NCI-H510A (cell line): ENCODE measurements around the gene GRIN3A.
"Not testable (repeated sequence)": the region's sequence is repeated elsewhere in the genome, so short reads cannot be mapped to it uniquely, and the experiment has no call there.

Experiments used
- DNase-seq: peaks from one replicate; lab custom pipeline; 2025; lab: John Stamatoyannopoulos, UW

Gene GRIN3A

DNA sequence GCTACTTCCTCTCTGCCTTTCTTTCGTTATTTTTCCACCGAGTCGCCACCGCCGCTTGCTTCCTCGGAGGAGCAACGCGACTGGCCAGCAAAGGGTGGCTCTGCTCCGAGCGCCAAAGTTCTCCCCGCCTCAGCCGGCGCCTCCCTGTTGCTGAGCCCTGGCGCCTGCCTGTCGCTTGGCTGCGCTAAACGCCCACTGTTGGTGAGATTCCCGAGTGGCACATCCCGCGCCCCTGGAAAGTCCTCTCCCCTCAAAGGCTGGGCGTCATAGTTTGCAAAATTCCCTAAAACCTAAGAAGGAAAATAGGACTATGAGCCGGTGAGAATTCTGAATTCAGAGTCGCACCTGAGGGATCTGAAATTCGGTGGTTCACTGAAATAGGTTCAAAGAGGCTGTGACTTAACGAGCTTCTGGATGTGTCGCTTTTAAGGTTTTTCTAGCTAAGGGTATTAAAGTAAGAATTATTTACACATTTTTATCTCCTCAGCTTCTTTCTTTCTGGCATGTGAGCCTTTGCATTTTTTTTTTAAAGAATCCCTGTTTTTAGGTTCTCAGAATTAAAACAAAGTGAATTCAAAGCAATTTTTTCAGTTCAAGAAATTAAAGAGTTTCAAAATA, at the start of gene GRIN3A:
GRIN3A (minus strand) TSS at position 82 of the 618 bp plus-strand sequence. CDS start 668 bp downstream, outside the sequence.
- DNase-seq: peak; percentile 53

DNA sequence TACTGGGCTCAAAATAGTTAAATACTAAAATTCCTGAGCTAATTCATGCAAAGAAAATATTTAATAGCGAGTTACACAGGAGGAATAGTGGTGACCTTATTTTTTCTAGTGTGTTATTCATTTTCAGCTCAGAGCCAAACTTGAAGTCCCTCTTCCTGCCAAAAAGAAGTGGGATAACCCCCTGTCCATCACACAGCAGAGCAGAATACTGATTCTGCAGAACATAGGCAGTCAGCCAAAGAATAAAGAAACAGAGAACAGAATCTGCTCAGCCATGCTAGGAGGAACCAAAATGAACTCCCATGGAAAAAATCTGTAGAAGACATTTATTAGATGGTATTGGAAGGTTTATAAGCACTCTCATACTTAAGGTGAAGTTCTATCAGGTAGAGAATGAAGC, 49.4 kb upstream of the GRIN3A start:
- no peak for DNase-seq

DNA sequence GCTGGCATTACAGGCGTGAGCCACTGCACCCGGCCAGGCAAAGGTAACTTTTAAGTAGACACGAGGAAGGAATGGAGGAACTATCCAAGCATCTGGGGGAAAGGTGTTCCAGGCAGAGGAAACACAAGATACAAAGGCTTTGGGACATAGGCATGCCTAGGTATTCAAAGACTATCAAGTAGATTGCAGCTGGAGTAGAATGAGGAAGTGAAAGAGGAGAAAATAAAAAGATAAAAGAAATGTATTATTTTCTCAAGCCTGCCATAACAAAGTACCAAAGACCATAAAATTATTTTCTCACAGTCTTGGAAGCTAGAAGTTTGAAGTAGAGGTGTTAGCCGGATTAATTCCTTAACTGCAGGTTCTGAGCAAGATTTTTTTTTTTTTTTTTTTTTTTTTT, 39.9 kb upstream of the GRIN3A start:
- DNase-seq: no peak

DNA sequence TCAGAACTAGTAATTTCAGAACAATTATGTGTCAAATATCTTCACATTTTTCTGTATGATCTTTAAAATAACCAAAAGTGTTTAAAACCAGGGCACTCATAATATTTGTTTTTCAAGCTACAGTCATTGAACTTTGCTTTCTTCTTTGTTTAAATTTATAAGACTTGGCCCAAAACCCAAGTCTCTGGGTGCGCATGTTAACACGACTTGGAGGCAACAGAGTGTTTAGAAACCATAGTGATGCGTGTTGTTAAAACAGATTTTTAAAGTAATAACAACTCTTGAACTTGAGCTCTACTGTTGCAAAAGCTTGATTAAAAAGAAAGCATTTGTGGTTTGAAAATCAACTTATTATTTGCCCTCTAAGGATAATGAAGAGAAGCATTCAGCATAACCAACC, 26.0 kb upstream of the GRIN3A start:
- no peak for DNase-seq

DNA sequence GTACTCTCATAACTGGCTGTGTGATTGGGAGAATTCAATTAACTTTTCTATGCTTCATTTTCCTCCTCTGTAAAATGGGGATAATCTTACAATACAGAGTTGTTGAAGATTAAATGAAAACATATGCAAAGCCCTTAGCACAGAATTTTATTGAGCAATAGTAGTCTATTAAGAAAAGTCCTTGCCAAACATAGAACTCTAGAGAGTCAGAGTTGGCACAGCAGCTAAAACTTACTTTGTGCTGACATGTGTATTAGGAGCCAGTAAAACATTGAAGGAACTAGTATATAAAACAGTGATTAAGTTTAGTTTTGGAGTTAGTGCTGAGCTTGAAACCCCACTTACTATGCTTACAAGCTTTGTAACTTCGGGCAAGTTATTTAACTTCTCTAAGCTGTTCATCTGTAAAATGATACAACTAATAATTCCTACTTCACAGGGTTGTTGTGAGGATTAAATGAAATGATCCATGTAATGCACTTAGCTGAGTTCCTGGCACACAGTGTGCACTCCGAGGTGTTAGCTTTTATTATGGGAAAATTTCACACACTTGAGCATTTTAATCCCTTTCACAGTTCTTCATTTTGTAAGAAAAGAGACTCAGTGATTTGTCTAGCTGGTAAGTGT, 20.0 kb upstream of the GRIN3A start:
- no peak for DNase-seq

DNA sequence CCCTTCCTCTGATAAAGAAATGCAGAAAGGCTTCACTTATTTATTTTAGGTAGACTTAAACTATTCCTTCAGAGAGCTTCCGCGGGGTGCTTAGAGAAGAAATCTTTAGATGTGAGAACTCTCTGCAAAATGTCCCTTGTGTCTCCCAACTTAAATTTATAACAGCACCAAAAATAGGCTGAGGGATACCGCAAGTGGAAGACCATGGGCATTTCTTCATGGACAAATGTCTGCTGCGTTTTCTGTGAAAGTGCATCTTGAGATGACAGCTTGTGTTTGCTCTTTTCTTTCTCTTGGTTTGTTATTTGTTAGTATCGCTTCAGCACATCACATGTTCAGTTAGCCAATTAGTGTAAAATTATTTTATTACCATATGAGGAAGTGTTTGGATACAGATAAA, 15.3 kb upstream of the GRIN3A start:
- no peak for DNase-seq

DNA sequence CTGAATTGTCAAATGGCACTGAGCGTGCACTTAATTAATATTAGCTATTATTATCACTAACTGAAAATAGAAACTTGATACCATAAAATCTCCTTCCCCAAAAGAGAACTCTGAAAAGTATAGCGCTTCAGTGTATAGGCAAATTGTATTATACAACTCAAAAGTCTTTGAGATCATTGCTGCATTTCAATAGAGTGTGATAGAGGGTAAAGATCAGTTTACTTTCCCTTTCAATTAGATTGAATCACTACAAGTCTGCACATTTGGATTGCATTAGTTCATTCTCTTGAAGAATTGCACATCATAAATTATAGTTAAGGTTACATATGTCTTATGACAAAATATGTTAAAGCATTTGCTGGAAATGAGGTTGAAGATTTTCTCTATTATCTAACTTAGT, 13.4 kb upstream of the GRIN3A start:
- DNase-seq: no peak

DNA sequence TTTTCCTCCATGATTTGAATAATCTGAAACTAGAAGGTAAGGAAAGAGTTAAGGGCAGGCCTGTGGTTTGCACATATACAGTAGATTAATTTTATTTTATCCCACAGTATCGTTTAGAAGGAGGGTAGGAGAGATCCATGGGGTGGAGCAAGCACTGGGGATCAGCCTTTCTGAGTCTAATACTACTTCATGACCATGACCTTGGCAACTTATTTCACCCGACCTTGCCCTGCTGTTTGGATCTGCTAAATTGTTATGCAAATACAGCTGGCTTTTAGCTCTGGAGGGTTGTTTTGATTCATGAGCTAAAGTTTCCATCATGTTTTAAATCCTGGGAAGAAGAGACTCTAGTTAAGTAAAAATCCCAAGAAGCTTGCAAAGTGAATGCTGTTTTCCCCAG, 864 bp upstream of the GRIN3A start:
- no peak for DNase-seq

DNA sequence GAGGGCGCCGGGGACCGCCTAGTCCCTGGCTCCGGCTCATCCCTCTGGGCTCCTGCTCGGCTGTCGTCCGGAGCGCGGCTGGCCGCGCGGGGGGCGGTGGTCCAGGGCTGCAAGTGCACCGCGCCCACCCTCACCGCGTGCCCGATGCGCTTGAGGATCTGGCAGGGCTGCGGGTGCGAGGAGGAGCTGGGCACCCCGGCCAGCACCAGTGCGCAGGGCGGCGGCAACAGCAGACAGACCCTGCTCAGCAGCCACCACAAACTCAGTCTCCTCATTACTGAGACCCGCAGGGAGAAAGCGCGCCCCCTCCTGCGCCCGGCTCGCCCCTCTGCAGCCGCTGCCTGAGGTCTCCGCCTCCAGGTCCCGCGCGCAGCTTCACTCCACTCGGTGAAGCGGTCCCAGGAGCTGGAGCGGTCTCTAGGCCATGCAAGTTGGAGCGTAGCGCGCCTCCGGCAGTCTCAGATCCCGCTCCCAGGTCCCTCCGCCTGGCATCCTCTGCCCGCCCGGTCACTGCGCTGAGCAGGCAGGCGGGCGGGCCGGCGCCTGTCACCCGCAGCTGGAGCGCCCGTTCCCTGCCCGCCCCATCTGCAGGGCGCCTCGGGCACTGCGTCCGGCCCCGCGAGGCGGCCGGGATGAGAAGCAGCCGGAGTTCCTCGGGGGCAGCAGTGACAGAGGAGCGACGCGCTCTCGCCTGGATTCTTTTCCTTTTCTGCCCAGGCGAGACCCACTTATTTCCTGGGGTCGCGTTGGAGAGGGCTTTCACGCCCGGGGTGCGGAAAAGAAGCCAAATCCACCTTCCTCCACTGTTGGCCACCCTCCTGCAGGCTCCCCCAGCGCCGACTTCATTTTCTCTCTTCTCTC, 512 bp downstream of the GRIN3A start:
- peak; percentile 60 for DNase-seq

DNA sequence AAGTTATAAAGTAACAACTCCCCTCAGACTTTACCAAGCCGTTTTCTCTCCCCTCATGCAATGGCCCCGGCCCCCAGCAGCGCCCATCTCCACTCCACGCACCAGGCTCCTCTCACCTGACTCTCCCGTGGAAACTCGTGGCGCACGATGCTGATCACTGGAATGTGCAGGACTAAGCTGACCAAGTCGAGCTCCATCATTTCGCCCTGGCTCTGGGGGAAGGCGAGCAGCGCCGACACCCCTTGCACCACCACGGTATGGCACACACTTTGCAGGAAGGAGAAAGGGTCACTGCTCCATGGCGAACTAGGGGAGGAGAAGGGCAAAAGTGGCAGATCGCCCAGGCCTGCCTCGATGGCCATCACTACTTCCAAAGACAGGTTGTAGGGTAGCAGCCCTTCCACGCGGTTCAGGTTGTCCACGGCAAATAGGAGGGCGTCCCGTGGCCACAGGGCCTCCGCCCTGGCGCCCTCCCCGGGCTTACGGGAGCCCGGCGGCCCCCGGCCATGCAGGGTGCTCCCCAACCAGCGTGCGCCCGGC, 1.2 kb downstream of the GRIN3A start:
- DNase-seq: no peak

DNA sequence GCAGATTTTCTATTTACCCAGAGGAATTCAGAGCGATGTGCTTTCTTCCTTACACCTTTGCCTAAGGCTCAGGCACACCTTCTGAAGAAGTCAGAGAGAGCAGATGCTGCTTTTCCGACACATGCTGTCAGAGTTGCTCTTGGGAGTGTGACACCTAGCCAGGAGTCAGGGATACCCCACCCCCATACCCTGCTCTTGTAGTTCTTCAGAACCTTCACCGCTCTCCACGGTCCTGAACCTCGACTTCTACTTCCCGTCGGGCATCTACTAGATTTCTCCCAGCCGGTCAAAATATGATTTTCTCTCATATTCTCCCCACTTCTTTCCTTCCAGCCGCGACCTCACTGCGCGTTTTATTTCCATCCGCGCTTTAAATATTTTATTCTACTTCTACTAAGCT, 1.7 kb downstream of the GRIN3A start:
- peak; percentile 21 for DNase-seq

DNA sequence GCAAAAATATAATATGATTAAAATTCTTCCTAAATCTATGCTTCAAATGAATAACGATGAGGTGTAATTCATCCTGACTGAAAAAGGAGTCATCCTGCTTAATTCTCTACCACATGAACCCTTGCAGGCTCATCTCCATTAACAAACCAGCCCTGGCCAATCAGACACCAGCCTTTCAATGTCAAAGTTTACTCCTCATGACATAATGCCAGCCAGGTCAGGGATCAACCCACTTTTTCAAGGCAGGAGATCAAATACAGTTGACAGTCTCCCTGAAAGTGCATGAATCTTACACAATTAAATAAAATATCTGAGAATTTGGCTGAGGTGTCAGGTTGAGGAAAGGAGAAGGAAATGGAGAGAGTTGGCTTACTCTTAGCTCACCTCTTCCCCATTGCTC, 7.0 kb downstream of the GRIN3A start:
- DNase-seq: no peak

DNA sequence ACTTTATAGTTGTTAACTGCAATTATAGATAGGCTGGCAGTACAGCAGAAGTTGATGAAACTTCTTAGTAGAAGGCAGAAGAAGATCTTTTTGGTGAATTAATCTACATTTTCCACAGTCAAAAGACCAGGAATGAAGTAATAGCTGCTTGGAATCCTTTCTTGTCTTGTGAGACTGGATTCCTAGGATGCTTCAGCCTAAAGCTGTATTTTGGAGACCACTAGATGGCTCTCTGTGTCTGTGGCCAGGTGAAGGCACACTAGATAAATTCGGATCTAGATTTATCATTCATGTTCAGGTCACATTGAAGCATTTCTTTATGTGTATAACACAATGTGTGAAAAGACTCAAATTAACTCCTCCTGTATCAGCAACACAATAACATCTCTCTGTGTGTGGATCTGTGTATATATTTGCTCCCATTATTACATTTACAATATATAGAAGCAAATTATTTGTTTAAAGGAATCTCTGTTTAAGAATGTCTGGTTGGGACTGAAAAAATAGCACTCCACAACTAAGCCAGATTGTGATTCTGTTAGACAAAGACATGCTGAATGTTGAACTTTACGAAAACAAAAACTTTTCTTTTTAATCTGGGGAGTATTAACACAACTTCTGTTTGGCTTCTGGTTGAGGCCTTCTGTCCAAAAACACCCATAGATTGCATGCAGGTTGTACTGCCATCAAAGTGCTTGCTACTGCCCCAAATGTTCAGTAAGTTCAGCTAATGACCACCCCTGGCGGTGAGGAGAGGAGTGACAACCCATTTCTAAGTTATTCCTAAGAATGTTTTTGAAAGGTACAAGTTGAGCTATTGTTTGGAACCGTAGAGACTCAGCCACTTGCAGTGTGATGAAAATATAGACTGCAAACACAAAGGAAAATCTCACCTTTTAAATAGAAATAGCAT, 10.6 kb downstream of the GRIN3A start:
- DNase-seq: no peak

DNA sequence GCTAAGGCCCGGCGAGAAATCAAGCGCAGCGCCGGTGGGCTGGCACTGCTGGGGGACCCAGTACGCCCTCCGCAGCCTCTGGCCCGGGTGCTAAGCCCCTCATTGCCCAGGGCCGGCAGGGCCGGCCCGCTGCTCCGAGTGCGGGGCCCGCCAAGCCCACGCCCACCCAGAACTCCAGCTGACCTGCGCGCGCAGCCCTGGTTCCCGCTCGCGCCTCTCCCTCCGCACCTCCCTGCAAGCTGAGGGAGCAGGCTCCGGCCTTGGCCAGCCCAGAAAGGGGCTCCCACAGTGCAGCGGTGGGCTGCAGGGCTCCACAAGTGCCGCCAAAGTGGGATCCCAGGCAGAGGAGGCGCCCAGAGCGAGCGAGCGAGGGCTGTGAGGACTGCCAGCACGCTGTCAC, 14.2 kb downstream of the GRIN3A start:
- not testable (repeated sequence) for DNase-seq

DNA sequence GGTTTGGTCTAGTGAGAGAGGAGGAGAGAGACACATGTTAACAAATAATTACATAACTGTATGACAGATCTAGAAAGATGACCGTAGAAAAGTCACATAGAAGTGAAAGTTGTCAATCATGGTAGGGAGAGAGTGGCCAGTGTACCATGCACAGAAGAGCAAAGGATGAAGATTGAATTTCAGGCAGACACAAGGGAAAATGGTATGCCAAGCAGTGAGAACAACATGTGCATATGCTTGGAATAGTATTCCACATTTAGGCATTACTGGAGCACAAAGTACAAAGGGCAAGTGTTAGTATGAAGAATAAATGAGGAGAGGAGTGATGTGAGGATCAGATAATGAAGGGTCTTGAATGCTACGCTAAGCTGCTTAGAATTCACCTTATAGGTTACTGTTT, 20.3 kb downstream of the GRIN3A start:
- no peak for DNase-seq

DNA sequence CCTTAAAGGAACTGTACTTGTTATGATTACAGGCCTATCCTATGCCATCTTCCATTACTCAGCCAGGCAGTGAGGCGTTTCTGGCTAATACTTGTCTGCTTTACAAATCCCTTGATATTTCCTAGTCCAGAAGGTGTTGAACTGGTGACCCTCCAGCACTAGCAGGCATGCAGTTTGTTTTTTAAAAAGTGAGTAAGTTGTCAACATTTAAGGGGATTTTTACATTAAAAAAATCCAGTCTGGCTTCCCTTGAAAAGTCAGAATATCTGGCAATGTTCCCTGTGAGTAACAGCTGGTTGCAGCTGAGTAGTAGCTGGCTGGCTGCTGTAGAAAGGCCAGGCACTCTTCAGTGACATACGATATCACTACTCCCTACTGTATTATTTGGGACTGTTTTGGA, 21.8 kb downstream of the GRIN3A start:
- DNase-seq: no peak

DNA sequence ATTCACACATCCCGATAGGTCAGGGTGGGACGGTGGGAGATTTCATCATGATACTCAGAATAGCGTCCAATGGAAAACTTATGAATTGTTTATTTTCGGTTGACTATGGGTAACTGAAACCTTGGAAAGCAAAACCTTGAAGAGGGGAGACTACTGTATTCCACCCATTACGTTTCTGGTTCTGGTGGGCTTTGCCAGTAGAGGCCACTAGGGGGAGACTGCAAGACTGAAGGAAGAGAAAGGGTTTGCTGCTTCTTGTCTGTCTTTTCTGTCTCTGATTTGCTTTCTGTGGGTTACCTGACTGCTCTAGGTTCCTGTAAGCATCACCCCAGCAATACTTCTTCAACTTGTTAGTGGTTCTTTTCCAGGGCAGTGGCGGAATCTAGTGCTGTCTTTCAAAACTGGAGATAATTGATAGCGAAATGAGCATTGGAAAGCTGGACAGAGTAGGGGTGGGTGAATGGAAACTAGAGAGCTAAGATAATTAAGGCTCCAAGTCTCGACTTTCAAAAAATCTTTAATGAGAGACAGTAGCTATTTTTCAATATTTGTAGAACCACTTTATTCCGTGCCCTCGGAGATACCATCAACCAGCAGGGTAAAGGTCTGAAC, 27.0 kb downstream of the GRIN3A start:
- no peak for DNase-seq

DNA sequence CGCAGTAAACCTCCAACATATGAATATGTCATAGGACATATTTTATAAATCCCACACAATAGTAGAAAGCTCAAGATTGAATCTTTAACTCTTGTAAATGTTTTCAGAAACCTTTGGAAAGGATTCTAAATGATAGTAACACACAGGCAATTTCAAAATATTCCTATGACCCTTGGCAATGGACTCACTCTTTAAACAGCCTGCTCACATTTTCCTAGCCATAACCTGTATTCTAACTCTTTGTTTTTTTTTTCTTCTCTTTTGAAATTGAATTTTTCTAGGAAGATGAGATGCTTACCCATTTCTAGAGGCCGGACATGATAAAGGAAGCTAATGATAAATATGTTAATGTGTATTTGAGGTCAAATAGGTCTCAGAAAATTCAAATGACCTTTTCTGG, 29.6 kb downstream of the GRIN3A start:
- no peak for DNase-seq

DNA sequence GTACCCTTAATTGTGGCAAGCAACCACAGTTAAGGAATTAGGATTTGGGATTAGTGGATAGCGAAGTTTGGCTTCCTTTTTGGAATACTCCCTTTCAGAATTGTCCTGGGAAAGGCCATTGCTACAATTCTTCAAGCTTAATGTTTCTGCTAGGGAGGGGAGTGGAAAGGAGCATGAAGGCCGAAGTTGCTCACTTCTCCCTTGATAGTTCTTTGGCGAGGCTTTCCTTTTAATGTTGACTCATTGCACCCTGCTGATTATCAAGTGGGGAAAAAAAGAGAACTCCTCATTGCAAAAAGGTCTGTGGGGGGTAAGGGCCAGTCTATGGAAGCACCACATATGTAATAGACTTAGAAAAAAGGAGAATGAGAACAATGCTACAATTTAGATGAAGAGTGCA, 30.7 kb downstream of the GRIN3A start:
- no peak for DNase-seq

DNA sequence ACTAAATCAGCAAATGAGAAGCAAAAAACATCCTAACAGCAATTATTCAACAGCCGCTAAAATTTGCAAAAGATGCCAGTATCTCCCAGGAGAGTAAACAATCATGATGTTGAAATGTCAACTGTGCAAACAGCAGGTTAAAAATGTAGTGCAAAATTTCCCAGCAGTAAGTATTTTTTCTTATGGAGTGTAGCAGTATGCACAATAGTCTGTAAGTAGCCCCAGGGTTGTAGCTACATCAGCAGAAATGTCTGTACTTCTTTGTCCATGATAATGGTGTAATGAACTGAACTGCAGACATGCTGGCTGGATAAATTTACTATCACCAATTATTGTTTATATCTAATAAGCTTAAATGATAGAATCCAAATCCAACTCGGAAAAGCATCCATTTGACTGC, 31.4 kb downstream of the GRIN3A start:
- no peak for DNase-seq

DNA sequence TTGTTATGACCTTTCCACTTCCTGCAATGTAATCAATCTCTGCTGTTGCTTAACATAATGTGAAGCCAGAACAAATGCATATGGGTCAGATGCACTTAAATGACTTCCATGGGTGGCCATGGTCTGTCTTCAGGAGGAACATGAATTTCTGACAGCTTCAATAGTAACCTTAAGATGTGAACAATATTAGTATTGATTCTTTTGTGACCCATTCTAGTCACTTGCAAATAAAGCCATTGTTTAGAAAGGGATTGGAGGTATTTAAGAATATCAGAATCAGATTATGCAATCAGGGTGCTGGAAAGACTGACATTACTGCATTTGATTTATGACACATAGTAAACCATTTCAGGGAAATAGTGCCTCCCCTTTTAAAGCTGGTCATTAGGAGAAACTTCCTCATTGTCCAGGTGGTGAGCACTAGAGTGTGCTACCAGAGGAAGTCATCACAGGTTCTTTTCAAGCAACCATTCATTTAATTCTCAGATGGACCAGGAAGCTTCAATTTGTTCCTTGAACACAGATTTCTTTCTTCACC, 32.1 kb downstream of the GRIN3A start:
- DNase-seq: no peak
